Measurements from ENCODE around the gene CITED2.

CITED2 gene

GRCh38 chr6:139398658-139399057 lies 24.2 kb upstream of the CITED2 start:
- Histone ChIP-seq H2AFZ (ENCODE audit: low read depth, low read length) (no peak overlapping the region), H2BK5ac (ENCODE audit: low read depth, low read length, poor library complexity, severe bottlenecking) (no peak overlapping the region), H3K9ac (ENCODE audit: low read length) (no peak overlapping the region), H3K23ac (ENCODE audit: low read length in 2 of 2) (no peak overlapping the region), H3K36me3 (ENCODE audit: control insufficient read depth in 1 of 2, insufficient read depth in 2 of 2, low read depth in 1 of 2, low read length in 2 of 2) (no peaks in the 10 kb centered on the region), H3K14ac (ENCODE audit: low read length in 2 of 2) (no peak overlapping the region), H3K4me3 (ENCODE audit: insufficient read depth in 1 of 2, low read depth in 1 of 2, low read length in 2 of 2) (no peak overlapping the region), H4K91ac (ENCODE audit: low read length) (no peak overlapping the region), H2BK15ac (ENCODE audit: low read depth, poor library complexity, severe bottlenecking) (no peak overlapping the region), H3K9me3 (ENCODE audit: control insufficient read depth, low read length) (no peaks in the 10 kb centered on the region), H3K27me3 (ENCODE audit: control insufficient read depth in 1 of 2, insufficient read depth in 1 of 2, low read length in 2 of 2) (no peaks in the 10 kb centered on the region), H2BK12ac (ENCODE audit: low read length in 2 of 2) (no peak overlapping the region), H3K79me1 (replicated peaks; ENCODE audit: low read length, poor library complexity, severe bottlenecking) (no peaks in the 10 kb centered on the region), H3K4me1 (ENCODE audit: control insufficient read depth, insufficient read depth, low read depth, low read length) (peaks cover 4% of the 10 kb centered on the region), H3K18ac (ENCODE audit: low read depth in 1 of 2, low read length in 2 of 2) (no peak overlapping the region), H3K27ac (ENCODE audit: low read length, poor library complexity, severe bottlenecking) (no peak overlapping the region), H2BK120ac (ENCODE audit: low read depth, low read length) (no peak overlapping the region), H4K8ac (ENCODE audit: low read length) (no peak overlapping the region), H3K4ac (ENCODE audit: low read depth in 1 of 2, low read length in 2 of 2) (no peak overlapping the region), H3K4me2 (ENCODE audit: low read length, poor library complexity, severe bottlenecking) (no peak overlapping the region), H2AK5ac (ENCODE audit: low read length, severe bottlenecking) (no peak overlapping the region)
- no peak for DNase-seq
- WGBS, result 75% methylated on average over 1 of the region's 1 CpG

DNA sequence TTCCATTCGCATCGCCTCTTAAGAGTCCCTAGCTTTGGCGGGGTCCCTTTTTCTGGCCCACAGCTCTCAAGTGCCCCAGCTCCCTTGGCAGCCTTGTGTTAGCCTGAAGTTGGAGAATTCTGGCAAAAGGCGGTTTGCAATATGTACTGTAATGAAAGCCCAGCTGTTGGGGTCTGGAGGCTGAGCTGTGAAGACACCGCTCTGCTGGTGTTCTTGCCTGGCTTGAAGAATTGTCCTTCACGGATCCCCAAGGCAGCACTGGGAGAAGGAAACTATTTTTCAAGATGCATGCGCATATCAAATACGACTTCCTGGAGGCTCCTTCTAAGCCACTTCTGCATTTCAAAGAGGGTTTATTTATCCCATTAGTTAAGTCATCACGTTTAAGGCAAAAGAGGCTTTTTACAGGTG lies 21.4 kb upstream of the CITED2 start:
- 71% methylated on average over 6 of the region's 9 CpGs for WGBS

DNA sequence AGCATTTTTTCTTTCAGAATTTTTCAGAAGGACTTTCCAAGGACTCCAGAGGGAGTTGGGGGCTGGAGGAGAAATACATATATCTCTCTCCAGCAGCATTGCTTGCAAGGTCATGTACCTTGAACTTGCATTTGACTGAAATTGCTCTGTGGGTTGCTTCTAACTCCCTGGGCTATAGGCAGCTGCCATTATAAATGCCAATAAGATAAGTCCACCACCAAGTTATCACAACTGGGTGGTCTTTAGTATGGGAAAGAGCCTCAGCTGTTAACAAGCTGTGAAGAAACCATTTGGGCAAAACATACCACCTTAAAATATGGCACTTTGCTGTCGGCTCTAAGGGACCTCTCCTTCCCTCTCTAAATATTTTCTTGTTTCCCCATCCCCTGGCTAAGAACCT lies 20.9 kb upstream of the CITED2 start:
- H3K27ac ChIP-seq (ENCODE audit: low read length, poor library complexity, severe bottlenecking), result no peak overlapping the region
- H2AFZ ChIP-seq (ENCODE audit: low read depth, low read length), result no peak overlapping the region
- no peak overlapping the region for H2BK5ac ChIP-seq (ENCODE audit: low read depth, low read length, poor library complexity, severe bottlenecking)
- no peak overlapping the region for H2BK120ac ChIP-seq (ENCODE audit: low read depth, low read length)
- H3K79me1 ChIP-seq (replicated peaks; ENCODE audit: low read length, poor library complexity, severe bottlenecking), result no peaks in the 10 kb centered on the region
- no peak overlapping the region for H3K4me3 ChIP-seq (ENCODE audit: insufficient read depth in 1 of 2, low read depth in 1 of 2, low read length in 2 of 2)
- H3K9me3 ChIP-seq (ENCODE audit: control insufficient read depth, low read length), result no peaks in the 10 kb centered on the region
- no peak overlapping the region for H3K4me2 ChIP-seq (ENCODE audit: low read length, poor library complexity, severe bottlenecking)
- no peak overlapping the region for H3K18ac ChIP-seq (ENCODE audit: low read depth in 1 of 2, low read length in 2 of 2)
- WGBS, result 30% methylated on average over 1 of the region's 1 CpG
- no peak overlapping the region for H4K8ac ChIP-seq (ENCODE audit: low read length)
- no peak overlapping the region for H3K23ac ChIP-seq (ENCODE audit: low read length in 2 of 2)
- no peak overlapping the region for H3K14ac ChIP-seq (ENCODE audit: low read length in 2 of 2)
- H3K4ac ChIP-seq (ENCODE audit: low read depth in 1 of 2, low read length in 2 of 2), result no peak overlapping the region
- H3K9ac ChIP-seq (ENCODE audit: low read length), result no peak overlapping the region
- H3K36me3 ChIP-seq (ENCODE audit: control insufficient read depth in 1 of 2, insufficient read depth in 2 of 2, low read depth in 1 of 2, low read length in 2 of 2), result no peaks in the 10 kb centered on the region
- no peak overlapping the region for H2BK12ac ChIP-seq (ENCODE audit: low read length in 2 of 2)
- DNase-seq, result no peak
- H2BK15ac ChIP-seq (ENCODE audit: low read depth, poor library complexity, severe bottlenecking), result no peak overlapping the region
- no peaks in the 10 kb centered on the region for H3K27me3 ChIP-seq (ENCODE audit: control insufficient read depth in 1 of 2, insufficient read depth in 1 of 2, low read length in 2 of 2)
- H2AK5ac ChIP-seq (ENCODE audit: low read length, severe bottlenecking), result no peak overlapping the region
- no peak overlapping the region for H4K91ac ChIP-seq (ENCODE audit: low read length)
- H3K4me1 ChIP-seq (ENCODE audit: control insufficient read depth, insufficient read depth, low read depth, low read length), result peaks cover 3% of the 10 kb centered on the region

More for the DNA sequence above, 21.4 kb upstream of the CITED2 start:
- Histone ChIP-seq H3K4me2 (ENCODE audit: low read length, poor library complexity, severe bottlenecking) (no peak overlapping the region), H3K27ac (ENCODE audit: low read length, poor library complexity, severe bottlenecking) (no peak overlapping the region), H3K9ac (ENCODE audit: low read length) (no peak overlapping the region), H3K14ac (ENCODE audit: low read length in 2 of 2) (no peak overlapping the region), H2BK120ac (ENCODE audit: low read depth, low read length) (no peak overlapping the region), H3K4ac (ENCODE audit: low read depth in 1 of 2, low read length in 2 of 2) (no peak overlapping the region), H3K23ac (ENCODE audit: low read length in 2 of 2) (no peak overlapping the region), H2AFZ (ENCODE audit: low read depth, low read length) (no peak overlapping the region), H2BK5ac (ENCODE audit: low read depth, low read length, poor library complexity, severe bottlenecking) (no peak overlapping the region), H2AK5ac (ENCODE audit: low read length, severe bottlenecking) (no peak overlapping the region), H3K4me3 (ENCODE audit: insufficient read depth in 1 of 2, low read depth in 1 of 2, low read length in 2 of 2) (no peak overlapping the region), H3K4me1 (ENCODE audit: control insufficient read depth, insufficient read depth, low read depth, low read length) (peaks cover 3% of the 10 kb centered on the region), H4K91ac (ENCODE audit: low read length) (no peak overlapping the region), H3K27me3 (ENCODE audit: control insufficient read depth in 1 of 2, insufficient read depth in 1 of 2, low read length in 2 of 2) (no peaks in the 10 kb centered on the region), H3K18ac (ENCODE audit: low read depth in 1 of 2, low read length in 2 of 2) (no peak overlapping the region), H2BK15ac (ENCODE audit: low read depth, poor library complexity, severe bottlenecking) (no peak overlapping the region), H3K9me3 (ENCODE audit: control insufficient read depth, low read length) (no peaks in the 10 kb centered on the region), H3K36me3 (ENCODE audit: control insufficient read depth in 1 of 2, insufficient read depth in 2 of 2, low read depth in 1 of 2, low read length in 2 of 2) (no peaks in the 10 kb centered on the region), H2BK12ac (ENCODE audit: low read length in 2 of 2) (no peak overlapping the region), H3K79me1 (replicated peaks; ENCODE audit: low read length, poor library complexity, severe bottlenecking) (no peaks in the 10 kb centered on the region), H4K8ac (ENCODE audit: low read length) (no peak overlapping the region)
- no peak for DNase-seq

DNA sequence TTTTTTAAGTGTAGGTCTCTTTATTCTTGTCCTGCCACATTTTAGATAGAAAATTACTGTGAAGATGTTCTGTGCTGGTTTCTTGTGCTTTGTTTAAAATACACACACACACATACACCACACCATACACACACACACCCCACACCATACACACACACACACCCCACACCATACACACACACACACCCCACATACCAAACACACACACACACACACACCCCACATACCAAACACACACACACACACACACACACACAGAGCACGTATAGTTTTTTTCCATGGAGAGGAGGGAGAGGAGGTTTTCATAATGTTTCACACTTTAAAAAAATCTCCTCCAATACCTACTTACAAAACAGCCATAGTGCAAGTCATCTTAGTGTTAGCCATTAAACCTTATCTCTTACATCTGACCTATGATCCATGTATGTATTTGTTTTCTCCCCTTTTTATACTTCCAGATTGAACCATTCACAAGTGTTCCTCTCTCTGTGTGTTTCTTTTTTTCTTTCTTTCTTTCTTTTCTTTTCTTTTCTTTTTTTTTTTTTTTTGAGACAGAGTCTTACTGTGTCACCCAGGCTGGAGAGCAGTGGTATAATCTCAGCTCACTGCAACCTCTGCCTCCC lies 19.7 kb upstream of the CITED2 start:
- Histone ChIP-seq H4K91ac (ENCODE audit: low read length) (no peak overlapping the region), H4K8ac (ENCODE audit: low read length) (peak overlapping the region; percentile 28), H2BK12ac (ENCODE audit: low read length in 2 of 2) (peak overlapping the region in 1 of 2 experiments; percentile 78), H3K36me3 (ENCODE audit: control insufficient read depth in 1 of 2, insufficient read depth in 2 of 2, low read depth in 1 of 2, low read length in 2 of 2) (no peaks in the 10 kb centered on the region), H3K18ac (ENCODE audit: low read depth in 1 of 2, low read length in 2 of 2) (peak overlapping the region; percentile 12 to 43), H3K27ac (ENCODE audit: low read length, poor library complexity, severe bottlenecking) (no peak overlapping the region), H3K9ac (ENCODE audit: low read length) (no peak overlapping the region), H2BK15ac (ENCODE audit: low read depth, poor library complexity, severe bottlenecking) (no peak overlapping the region), H2AFZ (ENCODE audit: low read depth, low read length) (no peak overlapping the region), H3K9me3 (ENCODE audit: control insufficient read depth, low read length) (no peaks in the 10 kb centered on the region), H3K27me3 (ENCODE audit: control insufficient read depth in 1 of 2, insufficient read depth in 1 of 2, low read length in 2 of 2) (no peaks in the 10 kb centered on the region), H3K4me1 (ENCODE audit: control insufficient read depth, insufficient read depth, low read depth, low read length) (peaks cover 3% of the 10 kb centered on the region), H3K4ac (ENCODE audit: low read depth in 1 of 2, low read length in 2 of 2) (no peak overlapping the region), H3K4me2 (ENCODE audit: low read length, poor library complexity, severe bottlenecking) (no peak overlapping the region), H3K4me3 (ENCODE audit: insufficient read depth in 1 of 2, low read depth in 1 of 2, low read length in 2 of 2) (no peak overlapping the region), H2BK5ac (ENCODE audit: low read depth, low read length, poor library complexity, severe bottlenecking) (no peak overlapping the region), H3K79me1 (replicated peaks; ENCODE audit: low read length, poor library complexity, severe bottlenecking) (no peaks in the 10 kb centered on the region), H3K14ac (ENCODE audit: low read length in 2 of 2) (no peak overlapping the region), H2BK120ac (ENCODE audit: low read depth, low read length) (no peak overlapping the region), H3K23ac (ENCODE audit: low read length in 2 of 2) (no peak overlapping the region), H2AK5ac (ENCODE audit: low read length, severe bottlenecking) (no peak overlapping the region)
- DNase-seq, result no peak
- WGBS, result 70% methylated on average over 1 of the region's 1 CpG
